Lung (tissue), 12 donors: ENCODE measurements around the gene LRRC45. TPM values are rescaled to one million over a fixed set of nuclear protein-coding genes. Genes with fewer than 3 reads are reported as not detected.

Experiments
- ATAC-seq: fragments of 200-7000 bp; cut with Tn5 transposase; one replicate; pipeline ENCODE4 v1.9.1; 2020; ENCODE audit warnings: moderate number of reproducible peaks; ENCODE audit not compliant: insufficient read depth, low FRiP score
- DNase-seq, 3 donors: peaks; one replicate each; pipeline ENCODE4 v3.0.0-alpha.2; 2013 to 2017
- H3K27ac ChIP-seq, 2 donors: one replicate each; pipeline ENCODE4 v1.5.1; 2013; ENCODE audit warnings: mild to moderate bottlenecking in 2 of 2, moderate library complexity in 2 of 2, control low read depth in 1 of 2, inconsistent platforms in 1 of 2, low read depth in 1 of 2, low read length in 1 of 2
- H3K27me3 ChIP-seq, 3 donors: one replicate each; pipeline ENCODE4 v1.5.1; 2013; ENCODE audit warnings: low read length in 2 of 3; ENCODE audit not compliant: control insufficient read depth in 3 of 3, insufficient read depth in 3 of 3
- H3K36me3 ChIP-seq, 4 donors: one replicate each; pipeline ENCODE4 v1.5.1; 2013; ENCODE audit warnings: low read length in 4 of 4, mild to moderate bottlenecking in 1 of 4, moderate library complexity in 1 of 4; ENCODE audit not compliant: control insufficient read depth in 4 of 4, insufficient read depth in 4 of 4
- H3K4me1 ChIP-seq, 5 donors: one replicate each; pipeline ENCODE4 v1.5.1; 2013; ENCODE audit warnings: low read length in 5 of 5, mild to moderate bottlenecking in 2 of 5, moderate library complexity in 1 of 5; ENCODE audit not compliant: control insufficient read depth in 5 of 5, insufficient read depth in 5 of 5
- H3K4me3 ChIP-seq: one replicate; pipeline ENCODE4 v1.5.1; 2013; ENCODE audit warnings: mild to moderate bottlenecking, control low read depth, moderate library complexity
- H3K9ac ChIP-seq, 2 donors: one replicate each; pipeline ENCODE4 v1.5.1; 2013; ENCODE audit warnings: low read length in 2 of 2, control low read depth in 1 of 2; ENCODE audit not compliant: insufficient read depth in 1 of 2
- H3K9me3 ChIP-seq, 4 donors: one replicate each; pipeline ENCODE4 v1.5.1; 2013; ENCODE audit warnings: low read length in 3 of 4, mild to moderate bottlenecking in 1 of 4, moderate library complexity in 1 of 4; ENCODE audit not compliant: control insufficient read depth in 4 of 4, insufficient read depth in 3 of 4
- CTCF ChIP-seq: IDR thresholded peaks from 2 replicates; pipeline ENCODE4 v1.5.1; 2012; ENCODE audit warnings: mild to moderate bottlenecking; ENCODE audit errors: control extremely low read depth, extremely low read depth
- WGBS, 2 donors: extraction: QIAGEN DNeasy Blood & Tissue Kit; methylation state at CpG; one replicate each; pipeline ENCODE4 v1.1.7; 2013; 5-methylcytosine and 5-hydroxymethylcytosine counted together
- polyA plus RNA-seq, 2 donors: library from polyadenylated mRNA; stranded (reverse); fragments of 200-250 nt; gene quantifications; one replicate each; pipeline ENCODE4 v1.2.1, GENCODE V29; 2013
- total RNA-seq, 2 donors: library from RNA; depleted of rRNA in 1 of 2; stranded (reverse); fragments of >200 nt in 1 of 2; gene quantifications; one replicate each; pipeline ENCODE4 v1.2.1, GENCODE V29; 2014 to 2021
- donor health status: control.
- donor health status: control.
- donor health status: Bipolar disorder and iron deficiency.
- donor health status: healthy.
- donor health status: DM: yes; HTN: yes; CAD: no.

The LRRC45 gene
- total and polyA plus RNA-seq, 4 donors = 12.1 to 26.6 (median 16.5) TPM

- Histone ChIP-seq H3K4me1 (peaks cover 0 to 61% (median 15%) of the 10 kb centered on the region in 5 donors), H3K36me3 (peaks cover 0 to 19% (median 1%) of the 10 kb centered on the region in 4 donors), H3K27ac (no peak overlapping the region), H3K4me3 (no peak overlapping the region), H3K9ac (no peak overlapping the region), H3K27me3 (no peaks in the 10 kb centered on the region), H3K9me3 (no peaks in the 10 kb centered on the region)
- ATAC-seq (no peak), DNase-seq (no peak)
- 91 to 94% methylated on average over 27 to 28 of the region's 28 CpGs for WGBS, 2 donors
- TF ChIP-seq CTCF = no peak
Observed at GRCh38 chr17:81996232-81996756, 26.8 kb upstream of the LRRC45 start.

GRCh38 chr17:81996757-81997441, 26.2 kb upstream of the LRRC45 start:
- Histone ChIP-seq H3K9ac (no peak overlapping the region), H3K9me3 (no peaks in the 10 kb centered on the region), H3K4me3 (no peak overlapping the region), H3K27me3 (no peaks in the 10 kb centered on the region), H3K36me3 (peaks cover 0 to 19% (median 1%) of the 10 kb centered on the region in 4 donors), H3K27ac (no peak overlapping the region), H3K4me1 (peaks cover 0 to 61% (median 13%) of the 10 kb centered on the region in 5 donors)
- 94 to 95% methylated on average over 30 of the region's 30 CpGs for whole genome bisulfite sequencing, 2 donors
- ATAC-seq = no peak
- no peak for TF ChIP-seq CTCF
- no peak for DNase-seq

- 85 to 86% methylated on average over 7 of the region's 7 CpGs for WGBS, 2 donors
- Histone ChIP-seq H3K27me3 (no peaks in the 10 kb centered on the region), H3K4me3 (no peak overlapping the region), H3K27ac (no peak overlapping the region), H3K9me3 (no peaks in the 10 kb centered on the region), H3K4me1 (peaks cover 3 to 50% (median 6%) of the 10 kb centered on the region in 5 donors), H3K36me3 (peaks cover 0 to 19% (median 1%) of the 10 kb centered on the region in 4 donors), H3K9ac (no peak overlapping the region)
- DNase-seq (no peak), ATAC-seq (no peak)
- no peak for TF ChIP-seq CTCF
Observed at GRCh38 chr17:81998212-81998611, 24.9 kb upstream of the LRRC45 start.
